Measurements from ENCODE around the gene CNKSR2.

CNKSR2 gene

GRCh38 chrX:21612154-21612553 is 237.9 kb downstream of the CNKSR2 start:
- no peak for DNase-seq (ENCODE audit: low spot score)

- DNase-seq (ENCODE audit: low spot score): no peak
Observed at GRCh38 chrX:21616386-21616785, 242.2 kb downstream of the CNKSR2 start.

- DNase-seq (ENCODE audit: low spot score): no peak
Observed at GRCh38 chrX:21620234-21620633, 246.0 kb downstream of the CNKSR2 start.

GRCh38 chrX:21623778-21624501 is 249.7 kb downstream of the CNKSR2 start:
- DNase-seq (ENCODE audit: low spot score): no peak

- no peak for DNase-seq (ENCODE audit: low spot score)
Observed at GRCh38 chrX:21632027-21632426, 257.8 kb downstream of the CNKSR2 start.

- DNase-seq (ENCODE audit: low spot score): no peak
Observed at GRCh38 chrX:21638311-21638710, 264.1 kb downstream of the CNKSR2 start.

- no peak for DNase-seq (ENCODE audit: low spot score)
Observed at GRCh38 chrX:21639775-21640174, 265.6 kb downstream of the CNKSR2 start.

- no peak for DNase-seq (ENCODE audit: low spot score)
Observed at GRCh38 chrX:21645431-21645830, 271.2 kb downstream of the CNKSR2 start.

- no peak for DNase-seq (ENCODE audit: low spot score)
Observed at GRCh38 chrX:21645886-21646285, 271.7 kb downstream of the CNKSR2 start.

- no peak for DNase-seq (ENCODE audit: low spot score)
Observed at GRCh38 chrX:21655901-21656586, 281.8 kb downstream of the CNKSR2 start.

- no peak for DNase-seq (ENCODE audit: low spot score)
Observed at GRCh38 chrX:21656587-21657317, 282.5 kb downstream of the CNKSR2 start.

- no peak for DNase-seq (ENCODE audit: low spot score)
Observed at GRCh38 chrX:21657318-21658151, 283.3 kb downstream of the CNKSR2 start.

GRCh38 chrX:21658152-21658737 is 284.0 kb downstream of the CNKSR2 start, which contains the start of gene KLHL34:
Gene KLHL34, minus strand, starts transcription at chrX:21658330. Its CDS starts 542 bp downstream, at chrX:21657788.
- no peak for DNase-seq (ENCODE audit: low spot score)

- no peak for DNase-seq (ENCODE audit: low spot score)
Observed at GRCh38 chrX:21658746-21659145, 284.5 kb downstream of the CNKSR2 start.

GRCh38 chrX:21659320-21659719 is 285.1 kb downstream of the CNKSR2 start:
- DNase-seq (ENCODE audit: low spot score): no peak

- no peak for DNase-seq (ENCODE audit: low spot score)
Observed at GRCh38 chrX:21660156-21660555, 285.9 kb downstream of the CNKSR2 start.

- no peak for DNase-seq (ENCODE audit: low spot score)
Observed at GRCh38 chrX:21661316-21661715, 287.1 kb downstream of the CNKSR2 start.

- no peak for DNase-seq (ENCODE audit: low spot score)
Observed at GRCh38 chrX:21662761-21663160, 288.5 kb downstream of the CNKSR2 start.

- no peak for DNase-seq (ENCODE audit: low spot score)
Observed at GRCh38 chrX:21666252-21666651, 292.0 kb downstream of the CNKSR2 start.

GRCh38 chrX:21666679-21667078 is 292.5 kb downstream of the CNKSR2 start:
- no peak for DNase-seq (ENCODE audit: low spot score)

GRCh38 chrX:21674430-21675186 is 300.4 kb downstream of the CNKSR2 start:
- DNase-seq (ENCODE audit: low spot score): no peak

Data from ecto neural progenitor cell (in vitro differentiated cells).